K562 (cell line): ENCODE results near the gene FXYD1. TPM values are rescaled to one million over a fixed set of nuclear protein-coding genes. Genes with fewer than 3 reads are reported as not detected.

ENCODE experiments used
- CBX5 ChIP-seq: IDR thresholded peaks from 2 replicates; pipeline ENCODE4 v1.6.1; 2014; ENCODE audit warnings: low read depth, borderline replicate concordance
- FOXJ2 ChIP-seq: fragments of 200-800 bp; sonication (Bioruptor generic); IDR thresholded peaks from 2 replicates; pipeline ENCODE4 v1.6.1; 2016; ENCODE audit warnings: missing genetic modification characterization, missing compliant biosample characterization
- FOXK2 ChIP-seq, 2 experiments: fragments of 450-650 bp; IDR thresholded peaks in 1 of 2; conservative IDR thresholded peaks in 1 of 2; 2 replicates each; pipeline ENCODE4 v1.6.1; 2016; ENCODE audit warnings: low read depth in 2 of 2, mild to moderate bottlenecking in 1 of 2
- FOXP4 ChIP-seq: sonication (generic); formaldehyde crosslinking; IDR thresholded peaks from 2 replicates; pipeline ENCODE4 v1.8.0; 2022; ENCODE audit warnings: mild to moderate bottlenecking, missing genetic modification reagents, borderline replicate concordance
- GATA2 ChIP-seq: sonication (generic); formaldehyde crosslinking; IDR thresholded peaks from 2 replicates; pipeline ENCODE4 v1.4.0; 2020; ENCODE audit warnings: mild to moderate bottlenecking, missing genetic modification reagents
- KLF6 ChIP-seq: fragments of 250-450 bp; sonication (Bioruptor Pico); IDR thresholded peaks from 2 replicates; pipeline ENCODE4 v1.4.0; 2020; ENCODE audit warnings: mild to moderate bottlenecking, moderate library complexity, borderline replicate concordance
- PHF20 ChIP-seq: fragments of 450-650 bp; IDR thresholded peaks from 2 replicates; pipeline ENCODE4 v1.6.1; 2018; ENCODE audit not compliant: partially characterized antibody
- SREBF2 ChIP-seq: sonication (generic); formaldehyde crosslinking; IDR thresholded peaks from 2 replicates; pipeline ENCODE4 v1.4.0; 2020; ENCODE audit warnings: mild to moderate bottlenecking, missing genetic modification reagents
- TRIM24 ChIP-seq, 2 experiments: fragments of 450-650 bp; IDR thresholded peaks; 2 replicates each; pipeline ENCODE4 v1.6.1; 2016
- ZBTB26 ChIP-seq: fragments of 450-650 bp; formaldehyde crosslinking; IDR thresholded peaks from 2 replicates; pipeline ENCODE4 v1.4.0; 2022; ENCODE audit warnings: missing genetic modification characterization
- ZNF277 ChIP-seq: fragments of 250-450 bp; sonication (Bioruptor Pico); IDR thresholded peaks from 2 replicates; pipeline ENCODE4 v1.8.0; 2022; ENCODE audit warnings: inconsistent platforms, mild to moderate bottlenecking, moderate library complexity, borderline replicate concordance
- ZNF318 ChIP-seq, 2 experiments: fragments of 450-650 bp; IDR thresholded peaks; 2 replicates each; pipeline ENCODE4 v1.6.1; 2016; ENCODE audit warnings: mild to moderate bottlenecking in 2 of 2, borderline replicate concordance in 1 of 2, low read depth in 1 of 2, moderate library complexity in 1 of 2
- ZNF511 ChIP-seq: sonication (generic); formaldehyde crosslinking; IDR thresholded peaks from 2 replicates; pipeline ENCODE4 v1.8.0; 2022; ENCODE audit warnings: mild to moderate bottlenecking, missing genetic modification reagents
- polyA plus RNA-seq, 8 experiments: library from polyadenylated mRNA; depleted of rRNA in 4 of 8; stranded (reverse) in 5 of 8; unstranded in 3 of 8; fragments of >200 nt; fragmentation: Nextera tagmentation in 2 of 8; fragmentation: Illumina TruSeq in 1 of 8; extraction: Ambion mirVana in 2 of 8; extraction: Trizol in 1 of 8; gene quantifications; 2 replicates each; pipeline versions ENCODE4 v1.2.1 to v1.2.3, GENCODE V29; 2011 to 2014; ENCODE audit warnings: inconsistent platforms in 1 of 8, missing spikeins in 1 of 8
- total RNA-seq, 7 experiments: library from RNA; depleted of rRNA in 6 of 7; stranded (reverse); fragments of >200 nt in 6 of 7; fragmentation: Illumina TruSeq in 2 of 7; extraction: Trizol in 2 of 7; gene quantifications; 2 replicates each; pipeline versions ENCODE4 v1.2.1 to v1.2.3, GENCODE V29; 2011 to 2021; ENCODE audit warnings: low replicate concordance in 1 of 7

Gene FXYD1
- total and polyA plus RNA-seq, 9 of the 15 experiments (the other 6 are each of a cell fraction or from before 2014, with no cell fraction given), result 0.40 to 3.2 (median 1.8) TPM; not detected in 3

GRCh38 chr19:35144600-35145436 is 6.2 kb downstream of the FXYD1 start (continued):
- no peak for TF ChIP-seq ZNF511 (CRISPR knock-in tag)
- no peak for TF ChIP-seq FOXP4
- TF ChIP-seq CBX5, result no peak
- TF ChIP-seq PHF20, result no peak
- TF ChIP-seq SREBF2 (CRISPR knock-in tag), result no peak
- no peak for TF ChIP-seq GATA2
- TF ChIP-seq ZNF318 (IDR thresholded peaks at IDR 0.05; ENCODE audit: borderline replicate concordance in 1 of 2, low read depth in 1 of 2), result no peak
- no peak for TF ChIP-seq ZBTB26 (CRISPR knock-in tag)
- no peak for TF ChIP-seq FOXK2 (conservative IDR thresholded peaks at IDR 0.05 in 1 of 2, IDR thresholded peaks at IDR 0.05 in 1 of 2; ENCODE audit: low read depth in 2 of 2)
- no peak for TF ChIP-seq ZNF277
- TF ChIP-seq KLF6 (CRISPR knock-in tag), result no peak
- TF ChIP-seq FOXJ2 (tag), result no peak
- TF ChIP-seq TRIM24 (IDR thresholded peaks at IDR 0.05), result no peak
